ENCODE results near the gene USP49.

DNA sequence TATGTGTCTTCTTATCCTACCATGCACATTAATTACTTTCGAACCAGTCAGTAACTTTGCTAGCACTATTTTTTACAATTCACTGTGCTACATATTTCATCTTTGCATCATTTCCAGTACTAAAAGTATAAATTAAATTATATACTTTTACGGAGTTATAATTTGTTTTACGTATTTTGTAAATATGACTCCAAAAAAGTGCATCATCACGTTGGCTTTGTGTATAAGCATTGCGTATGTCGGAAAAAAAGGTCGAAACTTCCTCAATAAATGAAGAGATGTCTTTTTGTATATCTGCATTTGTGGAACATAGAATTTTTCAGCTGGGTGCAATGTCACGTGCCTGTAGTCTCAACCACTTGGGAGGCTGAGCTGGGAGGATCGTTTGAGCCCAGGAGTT lies 52.0 kb downstream of the USP49 start:
- TF ChIP-seq, protein P1, sequence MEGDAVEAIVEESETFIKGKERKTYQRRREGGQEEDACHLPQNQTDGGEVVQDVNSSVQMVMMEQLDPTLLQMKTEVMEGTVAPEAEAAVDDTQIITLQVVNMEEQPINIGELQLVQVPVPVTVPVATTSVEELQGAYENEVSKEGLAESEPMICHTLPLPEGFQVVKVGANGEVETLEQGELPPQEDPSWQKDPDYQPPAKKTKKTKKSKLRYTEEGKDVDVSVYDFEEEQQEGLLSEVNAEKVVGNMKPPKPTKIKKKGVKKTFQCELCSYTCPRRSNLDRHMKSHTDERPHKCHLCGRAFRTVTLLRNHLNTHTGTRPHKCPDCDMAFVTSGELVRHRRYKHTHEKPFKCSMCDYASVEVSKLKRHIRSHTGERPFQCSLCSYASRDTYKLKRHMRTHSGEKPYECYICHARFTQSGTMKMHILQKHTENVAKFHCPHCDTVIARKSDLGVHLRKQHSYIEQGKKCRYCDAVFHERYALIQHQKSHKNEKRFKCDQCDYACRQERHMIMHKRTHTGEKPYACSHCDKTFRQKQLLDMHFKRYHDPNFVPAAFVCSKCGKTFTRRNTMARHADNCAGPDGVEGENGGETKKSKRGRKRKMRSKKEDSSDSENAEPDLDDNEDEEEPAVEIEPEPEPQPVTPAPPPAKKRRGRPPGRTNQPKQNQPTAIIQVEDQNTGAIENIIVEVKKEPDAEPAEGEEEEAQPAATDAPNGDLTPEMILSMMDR (conservative IDR thresholded peaks at IDR 0.05; ENCODE audit: low read depth, low read length): no peak
- TF ChIP-seq POLR2A (IDR thresholded peaks at IDR 0.05; ENCODE audit: low read depth, low read length) (no peak), RFX5 (IDR thresholded peaks at IDR 0.05; ENCODE audit: low read depth, low read length) (no peak), RAD21 (IDR thresholded peaks at IDR 0.05; ENCODE audit: low read length) (no peak), BHLHE40 (IDR thresholded peaks at IDR 0.05; ENCODE audit: low read depth, low read length) (no peak)
- TF ChIP-seq, protein P2, sequence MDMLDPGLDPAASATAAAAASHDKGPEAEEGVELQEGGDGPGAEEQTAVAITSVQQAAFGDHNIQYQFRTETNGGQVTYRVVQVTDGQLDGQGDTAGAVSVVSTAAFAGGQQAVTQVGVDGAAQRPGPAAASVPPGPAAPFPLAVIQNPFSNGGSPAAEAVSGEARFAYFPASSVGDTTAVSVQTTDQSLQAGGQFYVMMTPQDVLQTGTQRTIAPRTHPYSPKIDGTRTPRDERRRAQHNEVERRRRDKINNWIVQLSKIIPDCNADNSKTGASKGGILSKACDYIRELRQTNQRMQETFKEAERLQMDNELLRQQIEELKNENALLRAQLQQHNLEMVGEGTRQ (IDR thresholded peaks at IDR 0.05; ENCODE audit: low read depth, low read length): no peak
- TF ChIP-seq, protein P3, sequence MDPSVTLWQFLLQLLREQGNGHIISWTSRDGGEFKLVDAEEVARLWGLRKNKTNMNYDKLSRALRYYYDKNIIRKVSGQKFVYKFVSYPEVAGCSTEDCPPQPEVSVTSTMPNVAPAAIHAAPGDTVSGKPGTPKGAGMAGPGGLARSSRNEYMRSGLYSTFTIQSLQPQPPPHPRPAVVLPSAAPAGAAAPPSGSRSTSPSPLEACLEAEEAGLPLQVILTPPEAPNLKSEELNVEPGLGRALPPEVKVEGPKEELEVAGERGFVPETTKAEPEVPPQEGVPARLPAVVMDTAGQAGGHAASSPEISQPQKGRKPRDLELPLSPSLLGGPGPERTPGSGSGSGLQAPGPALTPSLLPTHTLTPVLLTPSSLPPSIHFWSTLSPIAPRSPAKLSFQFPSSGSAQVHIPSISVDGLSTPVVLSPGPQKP (IDR thresholded peaks at IDR 0.05; ENCODE audit: borderline replicate concordance, low read depth, low read length): no peak

Measured in IMR-90 (cell line).